HG02981 (cell line): ENCODE data around the gene SYVN1.
"Not testable (repeated sequence)": the region's sequence is repeated elsewhere in the genome, so short reads cannot be mapped to it uniquely, and the experiment has no call there.

Experiments
- ATAC-seq: cut with Tn5 transposase; IDR thresholded peaks from one replicate; pipeline ENCODE4 v1.9.1; 2021; ENCODE audit warnings: mild to moderate bottlenecking, moderate library complexity; ENCODE audit not compliant: unreplicated experiment

The SYVN1 gene

GRCh38 chr11:65134240-65134951 lies at the start of gene SYVN1:
TSS of gene SYVN1 (minus strand) at chr11:65134519. CDS start at chr11:65133601, 918 bp downstream.
- ATAC-seq: peak; percentile 54

GRCh38 chr11:65183201-65183891 lies 49.0 kb upstream of the SYVN1 start:
- ATAC-seq: no peak

GRCh38 chr11:65182258-65183170 lies 48.2 kb upstream of the SYVN1 start:
- ATAC-seq: no peak

GRCh38 chr11:65181569-65182257 lies 47.4 kb upstream of the SYVN1 start, which contains the start of gene CAPN1:
TSS of gene CAPN1 (plus strand) at chr11:65181928. CDS start at chr11:65182702, 774 bp downstream.
- no peak for ATAC-seq

GRCh38 chr11:65180877-65181568 lies 46.7 kb upstream of the SYVN1 start:
- no peak for ATAC-seq

GRCh38 chr11:65174571-65175010 lies 40.3 kb upstream of the SYVN1 start:
- ATAC-seq: not testable (repeated sequence)

GRCh38 chr11:65172600-65172999 lies 38.3 kb upstream of the SYVN1 start:
- no peak for ATAC-seq

- ATAC-seq: no peak
These were observed 35.8 kb upstream of the SYVN1 start, which contains the start of gene SPDYC for GRCh38 chr11:65170058-65170534. TSS of gene SPDYC (plus strand) at chr11:65170233. CDS start at chr11:65171358, 1,125 bp downstream.

GRCh38 chr11:65169164-65169641 lies 34.9 kb upstream of the SYVN1 start:
- ATAC-seq: no peak

- ATAC-seq: no peak
These were observed 33.3 kb upstream of the SYVN1 start for GRCh38 chr11:65167656-65168055.

GRCh38 chr11:65166893-65167292 lies 32.6 kb upstream of the SYVN1 start:
- ATAC-seq: no peak

- ATAC-seq: no peak
These were observed 31.3 kb upstream of the SYVN1 start for GRCh38 chr11:65165410-65166317.

GRCh38 chr11:65163684-65164083 lies 29.4 kb upstream of the SYVN1 start:
- no peak for ATAC-seq

GRCh38 chr11:65160643-65161042 lies 26.3 kb upstream of the SYVN1 start:
- ATAC-seq: no peak

- ATAC-seq: peak; percentile 50
These were observed 24.7 kb upstream of the SYVN1 start for GRCh38 chr11:65159012-65159411.

GRCh38 chr11:65157336-65157735 lies 23.0 kb upstream of the SYVN1 start:
- no peak for ATAC-seq

GRCh38 chr11:65156926-65157325 lies 22.6 kb upstream of the SYVN1 start:
- no peak for ATAC-seq

GRCh38 chr11:65156256-65156655 lies 21.9 kb upstream of the SYVN1 start:
- no peak for ATAC-seq

- ATAC-seq: no peak
These were observed 17.8 kb upstream of the SYVN1 start for GRCh38 chr11:65152122-65152521.
